IMR-90 (cell line): Measurements from ENCODE around the gene SEMA4F. TPM values are rescaled to one million over a fixed set of nuclear protein-coding genes. Genes with fewer than 3 reads are reported as not detected.

Source experiments
- ATAC-seq: fragments of 200-7000 bp; cut with Tn5 transposase; 2 replicates; pipeline ENCODE4 v1.9.1; 2020; ENCODE audit warnings: low read depth, mild to moderate bottlenecking, moderate library complexity
- BruUV-seq: library from RNA; stranded (reverse); fragments of 400-500 nt; replicated peaks from 2 replicates; lab custom pipeline; 2021; lab: Mats Ljungman, UMichigan
- CTCF ChIA-PET: fragments of 300-600 bp; formaldehyde crosslinking; extraction: SDS; loops from one replicate; lab custom pipeline; 2021; ENCODE audit warnings: antibody characterized with exemption; lab: Yijun Ruan, JAX
- POLR2A ChIA-PET: fragments of 300-600 bp; sonication (Branson Sonifier 250); formaldehyde crosslinking; loops from one replicate; lab custom pipeline; 2022; ENCODE audit warnings: antibody characterized with exemption; ENCODE audit not compliant: unreplicated experiment; lab: Charles Lee
- DNase-seq: peaks from one replicate; pipeline ENCODE4 v3.0.0; 2013
- H2AFZ ChIP-seq: replicated peaks from 2 replicates; pipeline ENCODE3; 2013; ENCODE audit warnings: low read length, mild to moderate bottlenecking; ENCODE audit not compliant: poor library complexity
- H2AK5ac ChIP-seq: 2 replicates; pipeline ENCODE4 v1.6.1; 2013; ENCODE audit warnings: low read depth, low read length, inconsistent platforms
- H2AK9ac ChIP-seq: replicated peaks from 2 replicates; pipeline ENCODE3; 2013; ENCODE audit warnings: mild to moderate bottlenecking, low read depth, low read length, moderate library complexity; ENCODE audit not compliant: poor library complexity
- H2BK120ac ChIP-seq: 2 replicates; pipeline ENCODE4 v1.6.1; 2013; ENCODE audit warnings: low read depth, low read length, inconsistent platforms
- H2BK15ac ChIP-seq: 3 replicates; pipeline ENCODE4 v1.6.1; 2013; ENCODE audit warnings: low read depth, low read length, inconsistent platforms
- H2BK20ac ChIP-seq: 2 replicates; pipeline ENCODE4 v1.6.1; 2013; ENCODE audit warnings: low read depth, mild to moderate bottlenecking, inconsistent platforms, low read length, moderate library complexity
- H2BK5ac ChIP-seq: 2 replicates; pipeline ENCODE4 v1.6.1; 2013; ENCODE audit warnings: mild to moderate bottlenecking, low read depth, low read length, inconsistent platforms; ENCODE audit not compliant: poor library complexity, severe bottlenecking
- H3K14ac ChIP-seq: replicated peaks from 2 replicates; pipeline ENCODE4 v1.6.1; 2013; ENCODE audit warnings: low read depth, low read length, inconsistent platforms
- H3K18ac ChIP-seq: 2 replicates; pipeline ENCODE4 v1.6.1; 2013; ENCODE audit warnings: low read depth, low read length, control low read depth
- H3K23ac ChIP-seq: 2 replicates; pipeline ENCODE4 v1.6.1; 2013; ENCODE audit warnings: low read depth, low read length, inconsistent platforms
- H3K27ac ChIP-seq: 2 replicates; pipeline ENCODE4 v1.5.1; 2013; ENCODE audit warnings: mild to moderate bottlenecking, control low read depth, low read length; ENCODE audit not compliant: insufficient read depth
- H3K27me3 ChIP-seq: 2 replicates; pipeline ENCODE4 v1.6.1; 2013; ENCODE audit warnings: low read length; ENCODE audit not compliant: control insufficient read depth, insufficient read depth
- H3K36me3 ChIP-seq: 2 replicates; pipeline ENCODE4 v1.6.1; 2013; ENCODE audit warnings: low read length, mixed read lengths; ENCODE audit not compliant: control insufficient read depth, insufficient read depth
- H3K4ac ChIP-seq: 2 replicates; pipeline ENCODE4 v1.6.1; 2013; ENCODE audit warnings: low read depth, low read length, inconsistent platforms
- H3K4me1 ChIP-seq: 2 replicates; pipeline ENCODE4 v1.6.1; 2013; ENCODE audit warnings: low read length, mixed read lengths; ENCODE audit not compliant: control insufficient read depth, insufficient read depth
- H3K4me2 ChIP-seq: 2 replicates; pipeline ENCODE4 v1.6.1; 2013; ENCODE audit warnings: low read depth, mild to moderate bottlenecking, control low read depth, low read length, moderate library complexity
- H3K4me3 ChIP-seq: 2 replicates; pipeline ENCODE4 v1.5.1; 2013; ENCODE audit warnings: low read depth, mild to moderate bottlenecking, control low read depth, low read length, moderate library complexity; ENCODE audit not compliant: insufficient read depth
- H3K56ac ChIP-seq: 2 replicates; pipeline ENCODE4 v1.6.1; 2013; ENCODE audit warnings: low read length, inconsistent platforms; ENCODE audit not compliant: insufficient read depth; ENCODE audit errors: extremely low read depth
- H3K79me1 ChIP-seq, 2 experiments: 2 replicates each; pipeline ENCODE4 v1.6.1; 2013; ENCODE audit warnings: low read length in 2 of 2, inconsistent platforms in 1 of 2, low read depth in 1 of 2
- H3K9ac ChIP-seq: 2 replicates; pipeline ENCODE4 v1.6.1; 2013; ENCODE audit warnings: low read depth, low read length, control low read depth
- H3K9me1 ChIP-seq: 2 replicates; pipeline ENCODE4 v1.6.1; 2013; ENCODE audit warnings: low read length, inconsistent platforms; ENCODE audit not compliant: insufficient read depth
- H3K9me3 ChIP-seq: 2 replicates; pipeline ENCODE4 v1.6.1; 2013; ENCODE audit warnings: low read length; ENCODE audit not compliant: control insufficient read depth, insufficient read depth
- H4K20me1 ChIP-seq: 2 replicates; pipeline ENCODE4 v1.6.1; 2013; ENCODE audit warnings: low read length, inconsistent platforms; ENCODE audit not compliant: insufficient read depth
- H4K5ac ChIP-seq: 2 replicates; pipeline ENCODE4 v1.6.1; 2013; ENCODE audit warnings: mild to moderate bottlenecking, low read depth, low read length, control low read depth
- H4K8ac ChIP-seq, 2 experiments: 2 replicates each; pipeline ENCODE4 v1.6.1; 2013; ENCODE audit warnings: low read depth in 2 of 2, low read length in 2 of 2, control low read depth in 1 of 2, inconsistent platforms in 1 of 2
- H4K91ac ChIP-seq: 2 replicates; pipeline ENCODE4 v1.6.1; 2013; ENCODE audit warnings: low read depth, low read length, inconsistent platforms; ENCODE audit not compliant: insufficient read depth
- BHLHE40 ChIP-seq: fragments of 150-350 bp; IDR thresholded peaks from 2 replicates; pipeline ENCODE4 v1.6.1; 2016; ENCODE audit warnings: mild to moderate bottlenecking, low read depth, low read length
- CEBPB ChIP-seq: IDR thresholded peaks from 2 replicates; pipeline ENCODE4 v1.6.1; 2012; ENCODE audit warnings: low read depth, low read length, improper control_type of control experiment
- CHD1 ChIP-seq: IDR thresholded peaks from 2 replicates; pipeline ENCODE4 v1.6.1; 2012; ENCODE audit warnings: low read depth, low read length, improper control_type of control experiment
- CTCF ChIP-seq: conservative IDR thresholded peaks from 2 replicates; pipeline ENCODE4 v1.5.1; 2012; ENCODE audit warnings: mild to moderate bottlenecking, low read depth, low read length, improper control_type of control experiment
- FOS ChIP-seq: fragments of 150-350 bp; IDR thresholded peaks from 2 replicates; pipeline ENCODE4 v1.6.1; 2016; ENCODE audit warnings: low read depth, low read length
- MAFK ChIP-seq: IDR thresholded peaks from 2 replicates; pipeline ENCODE4 v1.6.1; 2012; ENCODE audit warnings: low read depth, low read length, improper control_type of control experiment
- MAZ ChIP-seq: IDR thresholded peaks from 2 replicates; pipeline ENCODE4 v1.6.1; 2012; ENCODE audit warnings: low read depth, mild to moderate bottlenecking, low read length, improper control_type of control experiment, moderate library complexity, borderline replicate concordance
- MXI1 ChIP-seq: IDR thresholded peaks from 2 replicates; pipeline ENCODE4 v1.6.1; 2012; ENCODE audit warnings: low read depth, mild to moderate bottlenecking, low read length, moderate library complexity, borderline replicate concordance
- NFE2L2 ChIP-seq: fragments of 150-350 bp; IDR thresholded peaks from 2 replicates; pipeline ENCODE4 v1.6.1; 2016; ENCODE audit warnings: low read depth, mild to moderate bottlenecking, low read length
- POLR2A ChIP-seq: IDR thresholded peaks from 2 replicates; pipeline ENCODE4 v1.6.1; 2012; ENCODE audit warnings: mild to moderate bottlenecking, low read depth, low read length
- RAD21 ChIP-seq: IDR thresholded peaks from 2 replicates; pipeline ENCODE4 v1.6.1; 2012; ENCODE audit warnings: low read length, improper control_type of control experiment
- RCOR1 ChIP-seq: IDR thresholded peaks from 2 replicates; pipeline ENCODE4 v1.6.1; 2012; ENCODE audit warnings: mild to moderate bottlenecking, low read length, improper control_type of control experiment; ENCODE audit not compliant: insufficient replicate concordance
- RFX5 ChIP-seq: IDR thresholded peaks from 2 replicates; pipeline ENCODE4 v1.8.0; 2012; ENCODE audit warnings: low read depth, mild to moderate bottlenecking, low read length, moderate library complexity
- SMC3 ChIP-seq: fragments of 150-350 bp; IDR thresholded peaks from 2 replicates; pipeline ENCODE4 v1.6.1; 2016; ENCODE audit warnings: low read depth, mild to moderate bottlenecking, antibody characterized with exemption, low read length, moderate library complexity
- USF2 ChIP-seq: fragments of 150-350 bp; IDR thresholded peaks from 2 replicates; pipeline ENCODE4 v1.6.1; 2017; ENCODE audit warnings: mild to moderate bottlenecking, antibody characterized with exemption, low read length, low read depth
- WGBS, 2 experiments: methylation state at CpG; one replicate each; pipeline versions ENCODE4 v1.1.5 to v1.1.7; 2013; ENCODE audit warnings: missing lambda C conversion rate in 2 of 2; ENCODE audit not compliant: insufficient read length in 1 of 2; ENCODE audit errors: extremely low coverage in 2 of 2; 5-methylcytosine and 5-hydroxymethylcytosine counted together
- dilution Hi-C: fragments of 300-500 bp; cut with HindIII; formaldehyde crosslinking; loops from one replicate; pipeline ENCODE4 v1.14.3; 2018; ENCODE audit warnings: low sequenced_read_pairs; ENCODE audit not compliant: unreplicated experiment
- in situ Hi-C: fragments of 300-500 bp; cut with MboI; formaldehyde crosslinking; loops from 3 replicates; pipeline ENCODE4 v1.14.3; 2019; ENCODE audit warnings: low sequenced_read_pairs, inconsistent platforms, mixed read lengths
- intact Hi-C: fragments of 100-400 bp; cut with micrococcal nuclease; formaldehyde crosslinking; loops from 2 replicates; pipeline ENCODE4 v1.10.0; 2022
- polyA plus RNA-seq, 3 experiments: library from polyadenylated mRNA; depleted of rRNA; stranded (reverse); fragments of >200 nt; gene quantifications; 2 replicates each; pipeline ENCODE4 v1.2.3, GENCODE V29; 2012; ENCODE audit warnings: low replicate concordance in 1 of 3
- total RNA-seq: library from RNA; depleted of rRNA; stranded (reverse); fragments of >200 nt; gene quantifications from 2 replicates; pipeline ENCODE4 v1.2.3, GENCODE V29; 2012
- TF ChIP-seq, protein P1 (sequence below): fragments of 150-350 bp; IDR thresholded peaks from 2 replicates; pipeline ENCODE4 v1.6.1; 2016; ENCODE audit warnings: low read depth, mild to moderate bottlenecking, low read length, moderate library complexity, borderline replicate concordance

SEMA4F gene
- total and polyA plus RNA-seq, 2 of the 4 experiments (the other 2 are of a cell fraction), result 4.7 to 7.5 TPM

DNA sequence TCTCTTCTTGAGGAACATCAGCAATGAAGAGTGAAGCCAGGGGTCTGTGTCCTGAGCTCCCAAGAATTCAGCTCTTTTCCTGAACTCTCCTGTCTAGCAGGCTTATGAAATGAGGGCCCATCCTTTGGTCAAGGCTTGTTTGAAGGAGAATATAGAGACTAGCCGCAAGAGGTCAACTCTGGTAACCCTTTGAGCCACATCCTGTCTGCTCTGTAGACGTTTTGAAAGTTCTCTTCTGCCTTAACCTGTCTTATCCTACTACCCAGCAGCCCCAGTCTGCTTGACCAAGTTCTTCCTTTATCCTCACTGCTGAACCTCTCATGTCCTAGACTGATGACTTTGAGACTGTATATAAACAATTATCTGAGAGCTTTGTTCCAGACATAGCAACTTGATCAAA, 5.4 kb downstream of the SEMA4F start:
- Histone ChIP-seq H3K9me1 (peaks cover 6% of the 10 kb centered on the region), H2BK120ac (no peak overlapping the region), H3K4me1 (peaks cover 6% of the 10 kb centered on the region), H2AFZ (no peak overlapping the region), H3K23ac (no peak overlapping the region), H3K79me1 (0 out of 4 replicates have a peak, but pooled peaks cover 0 to 5% of the 10 kb centered on the region in 2 experiments), H3K9ac (no peak overlapping the region), H3K4me3 (no peak overlapping the region), H4K8ac (no peak overlapping the region), H4K91ac (no peak overlapping the region), H2BK15ac (no peak overlapping the region), H2BK5ac (no peak overlapping the region), H3K36me3 (no peaks in the 10 kb centered on the region), H3K56ac (no peak overlapping the region), H3K9me3 (no peaks in the 10 kb centered on the region), H2AK5ac (no peak overlapping the region), H3K4me2 (no peak overlapping the region), H3K27ac (no peak overlapping the region), H2AK9ac (no peak overlapping the region), H4K20me1 (no peaks in the 10 kb centered on the region), H3K14ac (no peak overlapping the region), H3K18ac (no peak overlapping the region), H3K27me3 (no peaks in the 10 kb centered on the region), H2BK20ac (no peak overlapping the region), H4K5ac (no peak overlapping the region), H3K4ac (no peak overlapping the region)
- BruUV-seq, result no TSS peak
- no peak for TF ChIP-seq NFE2L2
- TF ChIP-seq, protein P1, sequence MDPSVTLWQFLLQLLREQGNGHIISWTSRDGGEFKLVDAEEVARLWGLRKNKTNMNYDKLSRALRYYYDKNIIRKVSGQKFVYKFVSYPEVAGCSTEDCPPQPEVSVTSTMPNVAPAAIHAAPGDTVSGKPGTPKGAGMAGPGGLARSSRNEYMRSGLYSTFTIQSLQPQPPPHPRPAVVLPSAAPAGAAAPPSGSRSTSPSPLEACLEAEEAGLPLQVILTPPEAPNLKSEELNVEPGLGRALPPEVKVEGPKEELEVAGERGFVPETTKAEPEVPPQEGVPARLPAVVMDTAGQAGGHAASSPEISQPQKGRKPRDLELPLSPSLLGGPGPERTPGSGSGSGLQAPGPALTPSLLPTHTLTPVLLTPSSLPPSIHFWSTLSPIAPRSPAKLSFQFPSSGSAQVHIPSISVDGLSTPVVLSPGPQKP, result no peak
- no peak for TF ChIP-seq CHD1
- no peak for TF ChIP-seq CTCF
- TF ChIP-seq MXI1, result no peak
- TF ChIP-seq CEBPB, result no peak
- TF ChIP-seq SMC3, result no peak
- TF ChIP-seq USF2, result no peak
- TF ChIP-seq RAD21, result no peak
- no peak for TF ChIP-seq POLR2A
- no peak for TF ChIP-seq MAFK
- no peak for TF ChIP-seq RCOR1
- TF ChIP-seq BHLHE40, result no peak
- TF ChIP-seq MAZ, result no peak
- TF ChIP-seq RFX5, result no peak
- TF ChIP-seq FOS, result no peak
- dilution Hi-C loops, result no loop called here
- ATAC-seq, result no peak
- peak; percentile 5 for DNase-seq
- 80% methylated on average over 1 of the region's 2 CpGs; no CpG with 5 or more reads in 1 of the 2 experiments for WGBS, 2 experiments
- in situ Hi-C loops, result no loop called here
- POLR2A ChIA-PET, result no interaction called here
- intact Hi-C loops, result no loop called here
- CTCF ChIA-PET, result no interaction called here
